Measurements from ENCODE around the gene ROR2. TPM values are rescaled to one million over a fixed set of nuclear protein-coding genes. Genes with fewer than 3 reads are reported as not detected.

ROR2 gene
- polyA plus RNA-seq, 6 donors from 2014 or later: 0.05 TPM; not detected in 5

- DNase-seq (no peak), ATAC-seq (ENCODE audit: low read depth in 2 of 2) (no peak)
- Mint-ChIP-seq H3K36me3 (no peaks in the 10 kb centered on the region), H3K27ac (no peak overlapping the region), H3K9me3 (peaks cover 0 to 11% (median 4%) of the 10 kb centered on the region in 7 donors), H3K4me3 (no peak overlapping the region), H3K4me1 (no peaks in the 10 kb centered on the region), H3K27me3 (peaks cover 0 to 5% (median 5%) of the 10 kb centered on the region in 3 donors)
Measured at GRCh38 chr9:91858213-91859030, 91.6 kb downstream of the ROR2 start.

GRCh38 chr9:91857291-91858212 lies 92.5 kb downstream of the ROR2 start:
- Mint-ChIP-seq H3K9me3 (peaks cover 0 to 11% (median 4%) of the 10 kb centered on the region in 7 donors), H3K27me3 (peaks cover 0 to 5% (median 0%) of the 10 kb centered on the region in 3 donors), H3K27ac (no peak overlapping the region), H3K4me3 (no peak overlapping the region), H3K36me3 (no peaks in the 10 kb centered on the region), H3K4me1 (no peaks in the 10 kb centered on the region)
- ATAC-seq (ENCODE audit: low read depth in 2 of 2) (no peak), DNase-seq (no peak)

- H3K4me3 Mint-ChIP-seq: no peak overlapping the region
- ATAC-seq (ENCODE audit: low read depth in 2 of 2): no peak
- H3K9me3 Mint-ChIP-seq: peaks cover 0 to 4% (median under 1%) of the 10 kb centered on the region in 7 donors
Measured at GRCh38 chr9:91856419-91856818, 93.6 kb downstream of the ROR2 start.

GRCh38 chr9:91855196-91855595 lies 94.8 kb downstream of the ROR2 start:
- H3K4me3 Mint-ChIP-seq: no peak overlapping the region
- H3K4me1 Mint-ChIP-seq: no peaks in the 10 kb centered on the region
- H3K27ac Mint-ChIP-seq: peak overlapping the region in 1 of 6 donors; percentile 54
- no peaks in the 10 kb centered on the region for H3K36me3 Mint-ChIP-seq
- no peaks in the 10 kb centered on the region for H3K9me3 Mint-ChIP-seq
- peaks cover 0 to 5% (median 0%) of the 10 kb centered on the region in 3 donors for H3K27me3 Mint-ChIP-seq
- DNase-seq (no peak), ATAC-seq (ENCODE audit: low read depth in 2 of 2) (no peak)

More at GRCh38 chr9:91856419-91856818, 93.6 kb downstream of the ROR2 start:
- H3K4me1 Mint-ChIP-seq: no peaks in the 10 kb centered on the region
- DNase-seq: no peak
- no peaks in the 10 kb centered on the region for H3K36me3 Mint-ChIP-seq
- H3K27me3 Mint-ChIP-seq: peaks cover 0 to 5% (median 0%) of the 10 kb centered on the region in 3 donors
- no peak overlapping the region for H3K27ac Mint-ChIP-seq

- Mint-ChIP-seq H3K4me1 (peaks cover 0 to under 1% (median 0%) of the 10 kb centered on the region in 3 donors), H3K27ac (no peak overlapping the region), H3K4me3 (no peak overlapping the region), H3K9me3 (no peaks in the 10 kb centered on the region), H3K27me3 (peaks cover 0 to 5% (median 0%) of the 10 kb centered on the region in 3 donors), H3K36me3 (no peaks in the 10 kb centered on the region)
- DNase-seq (no peak), ATAC-seq (ENCODE audit: low read depth in 2 of 2) (no peak)
Measured at GRCh38 chr9:91852801-91853347, 97.2 kb downstream of the ROR2 start.

GRCh38 chr9:91849694-91850093 lies 100.3 kb downstream of the ROR2 start:
- no peak overlapping the region for H3K27ac Mint-ChIP-seq
- no peak for DNase-seq
- H3K4me3 Mint-ChIP-seq: no peak overlapping the region
- peaks cover 2 to 8% (median 3%) of the 10 kb centered on the region in 3 donors for H3K4me1 Mint-ChIP-seq
- no peaks in the 10 kb centered on the region for H3K36me3 Mint-ChIP-seq
- no peaks in the 10 kb centered on the region for H3K9me3 Mint-ChIP-seq
- no peak for ATAC-seq (ENCODE audit: low read depth in 2 of 2)
- H3K27me3 Mint-ChIP-seq: peaks cover 0 to 5% (median 5%) of the 10 kb centered on the region in 3 donors

- Mint-ChIP-seq H3K4me3 (no peak overlapping the region), H3K27me3 (peaks cover 5 to 8% (median 6%) of the 10 kb centered on the region in 3 donors), H3K36me3 (no peaks in the 10 kb centered on the region), H3K4me1 (peaks cover 3 to 15% (median 15%) of the 10 kb centered on the region in 3 donors), H3K9me3 (no peaks in the 10 kb centered on the region), H3K27ac (no peak overlapping the region)
- ATAC-seq (ENCODE audit: low read depth in 2 of 2): no peak
- no peak for DNase-seq
Measured at GRCh38 chr9:91848146-91848545, 101.9 kb downstream of the ROR2 start.

GRCh38 chr9:91847581-91848091 lies 102.4 kb downstream of the ROR2 start:
- no peak for ATAC-seq (ENCODE audit: low read depth in 2 of 2)
- no peak for DNase-seq
- no peaks in the 10 kb centered on the region for H3K9me3 Mint-ChIP-seq
- peaks cover under 1 to 8% (median 6%) of the 10 kb centered on the region in 3 donors for H3K27me3 Mint-ChIP-seq
- H3K4me3 Mint-ChIP-seq: peak overlapping the region in 1 of 8 donors; percentile 10
- peaks cover 3 to 15% (median 15%) of the 10 kb centered on the region in 3 donors for H3K4me1 Mint-ChIP-seq
- no peak overlapping the region for H3K27ac Mint-ChIP-seq
- no peaks in the 10 kb centered on the region for H3K36me3 Mint-ChIP-seq

GRCh38 chr9:91845879-91846278 lies 104.1 kb downstream of the ROR2 start:
- no peak for ATAC-seq (ENCODE audit: low read depth in 2 of 2)
- no peaks in the 10 kb centered on the region for H3K36me3 Mint-ChIP-seq
- H3K9me3 Mint-ChIP-seq: no peaks in the 10 kb centered on the region
- H3K27me3 Mint-ChIP-seq: peaks cover 4 to 16% (median 8%) of the 10 kb centered on the region in 3 donors
- H3K4me3 Mint-ChIP-seq: no peak overlapping the region
- DNase-seq: no peak
- peaks cover 6 to 15% (median 15%) of the 10 kb centered on the region in 3 donors for H3K4me1 Mint-ChIP-seq
- H3K27ac Mint-ChIP-seq: no peak overlapping the region

- no peak overlapping the region for H3K27ac Mint-ChIP-seq
- DNase-seq (no peak), ATAC-seq (ENCODE audit: low read depth in 2 of 2) (no peak)
- H3K4me1 Mint-ChIP-seq: peaks cover 6 to 20% (median 18%) of the 10 kb centered on the region in 3 donors
- peaks cover 4 to 16% (median 8%) of the 10 kb centered on the region in 3 donors for H3K27me3 Mint-ChIP-seq
- H3K4me3 Mint-ChIP-seq: peak overlapping the region in 1 of 8 donors; percentile 16
- no peaks in the 10 kb centered on the region for H3K9me3 Mint-ChIP-seq
- no peaks in the 10 kb centered on the region for H3K36me3 Mint-ChIP-seq
Measured at GRCh38 chr9:91844701-91845291, 105.2 kb downstream of the ROR2 start.

GRCh38 chr9:91844190-91844589 lies 105.8 kb downstream of the ROR2 start:
- H3K9me3 Mint-ChIP-seq: no peaks in the 10 kb centered on the region
- ATAC-seq (ENCODE audit: low read depth in 2 of 2): no peak
- peak overlapping the region in 1 of 6 donors; percentile 89 for H3K27ac Mint-ChIP-seq
- peaks cover 6 to 20% (median 20%) of the 10 kb centered on the region in 3 donors for H3K4me1 Mint-ChIP-seq
- H3K4me3 Mint-ChIP-seq: peak overlapping the region in 1 of 8 donors; percentile 55
- no peaks in the 10 kb centered on the region for H3K36me3 Mint-ChIP-seq
- peaks cover 4 to 22% (median 12%) of the 10 kb centered on the region in 3 donors for H3K27me3 Mint-ChIP-seq
- no peak for DNase-seq

GRCh38 chr9:91843623-91844148 lies 106.3 kb downstream of the ROR2 start:
- peak overlapping the region in 1 of 8 donors; percentile 9 for H3K4me3 Mint-ChIP-seq
- H3K27ac Mint-ChIP-seq: no peak overlapping the region
- peaks cover 4 to 25% (median 13%) of the 10 kb centered on the region in 3 donors for H3K27me3 Mint-ChIP-seq
- H3K36me3 Mint-ChIP-seq: no peaks in the 10 kb centered on the region
- ATAC-seq (ENCODE audit: low read depth in 2 of 2): no peak
- no peaks in the 10 kb centered on the region for H3K9me3 Mint-ChIP-seq
- peaks cover 6 to 20% (median 20%) of the 10 kb centered on the region in 3 donors for H3K4me1 Mint-ChIP-seq
- no peak for DNase-seq

Measured in naive B cell (primary cell).